Astrocyte (in vitro differentiated cells and primary cell): Measurements from ENCODE around the gene RRP1.

Experiments used
- EZH2 ChIP-seq: IDR thresholded peaks from 2 replicates; pipeline ENCODE4 v1.6.1; 2012; ENCODE audit warnings: mild to moderate bottlenecking, low read length, inconsistent platforms; ENCODE audit not compliant: insufficient read depth
- TF ChIP-seq, protein P1 (sequence below): IDR thresholded peaks from 2 replicates; pipeline ENCODE4 v1.5.1; 2011; ENCODE audit warnings: low read depth, mild to moderate bottlenecking, inconsistent platforms, low read length, moderate library complexity; ENCODE audit not compliant: insufficient read depth

- TF ChIP-seq, protein P1, sequence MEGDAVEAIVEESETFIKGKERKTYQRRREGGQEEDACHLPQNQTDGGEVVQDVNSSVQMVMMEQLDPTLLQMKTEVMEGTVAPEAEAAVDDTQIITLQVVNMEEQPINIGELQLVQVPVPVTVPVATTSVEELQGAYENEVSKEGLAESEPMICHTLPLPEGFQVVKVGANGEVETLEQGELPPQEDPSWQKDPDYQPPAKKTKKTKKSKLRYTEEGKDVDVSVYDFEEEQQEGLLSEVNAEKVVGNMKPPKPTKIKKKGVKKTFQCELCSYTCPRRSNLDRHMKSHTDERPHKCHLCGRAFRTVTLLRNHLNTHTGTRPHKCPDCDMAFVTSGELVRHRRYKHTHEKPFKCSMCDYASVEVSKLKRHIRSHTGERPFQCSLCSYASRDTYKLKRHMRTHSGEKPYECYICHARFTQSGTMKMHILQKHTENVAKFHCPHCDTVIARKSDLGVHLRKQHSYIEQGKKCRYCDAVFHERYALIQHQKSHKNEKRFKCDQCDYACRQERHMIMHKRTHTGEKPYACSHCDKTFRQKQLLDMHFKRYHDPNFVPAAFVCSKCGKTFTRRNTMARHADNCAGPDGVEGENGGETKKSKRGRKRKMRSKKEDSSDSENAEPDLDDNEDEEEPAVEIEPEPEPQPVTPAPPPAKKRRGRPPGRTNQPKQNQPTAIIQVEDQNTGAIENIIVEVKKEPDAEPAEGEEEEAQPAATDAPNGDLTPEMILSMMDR, result no peak
- TF ChIP-seq EZH2, result no peak
Measured at GRCh38 chr21:43757601-43758000, 31.8 kb upstream of the RRP1 start.
